DOHH2 (cell line): Measurements from ENCODE around the gene ARMC9.
"Not testable (repeated sequence)": the region's sequence is repeated elsewhere in the genome, so short reads cannot be mapped to it uniquely, and the experiment has no call there.

Experiments used
- CTCF ChIP-seq: fragments of 200-600 bp; sonication (generic); IDR thresholded peaks from one replicate; pipeline ENCODE4 v1.5.1; 2014; ENCODE audit warnings: antibody characterized with exemption, mild to moderate bottlenecking, low read depth, low read length; ENCODE audit not compliant: poor library complexity, severe bottlenecking
- EZH2phosphoT487 ChIP-seq: fragments of 200-600 bp; sonication (generic); IDR thresholded peaks from 2 replicates; pipeline ENCODE4 v1.6.1; 2017; ENCODE audit warnings: borderline replicate concordance, mild to moderate bottlenecking, antibody characterized with exemption, low read length, moderate library complexity, mixed read lengths

- peak; percentile 47 for TF ChIP-seq CTCF
- not testable (repeated sequence) for TF ChIP-seq EZH2phosphoT487
These were observed 207.4 kb downstream of the ARMC9 start for GRCh38 chr2:231405601-231406367.
